HUES64 (cell line): ENCODE measurements around the gene FCRL5.
"Not testable (repeated sequence)": the region's sequence is repeated elsewhere in the genome, so short reads cannot be mapped to it uniquely, and the experiment has no call there.

Experiments
- H3K27ac ChIP-seq: 2 replicates; pipeline ENCODE4 v1.7.0; 2013; ENCODE audit warnings: low read depth, low read length, inconsistent platforms
- H3K27me3 ChIP-seq: 2 replicates; pipeline ENCODE4 v1.6.1; 2013; ENCODE audit warnings: mild to moderate bottlenecking, low read length; ENCODE audit not compliant: insufficient read depth
- H3K36me3 ChIP-seq: 2 replicates; pipeline ENCODE4 v1.6.1; 2013; ENCODE audit warnings: mild to moderate bottlenecking, low read length; ENCODE audit not compliant: insufficient read depth
- H3K4me1 ChIP-seq: 2 replicates; pipeline ENCODE4 v1.6.1; 2013; ENCODE audit warnings: mild to moderate bottlenecking, low read length, moderate library complexity; ENCODE audit not compliant: insufficient read depth
- H3K4me3 ChIP-seq: 2 replicates; pipeline ENCODE4 v1.5.1; 2013; ENCODE audit warnings: mild to moderate bottlenecking, low read length, moderate library complexity
- H3K9ac ChIP-seq: 2 replicates; pipeline ENCODE4 v1.6.1; 2013; ENCODE audit warnings: mild to moderate bottlenecking, low read depth, low read length
- H3K9me3 ChIP-seq: 2 replicates; pipeline ENCODE4 v1.6.1; 2013; ENCODE audit warnings: low read depth, low read length; ENCODE audit not compliant: insufficient read depth
- WGBS: fragments of 150-250, 120-280 bp; methylation state at CpG from one replicate; pipeline ENCODE4 v1.1.7; 2013; ENCODE audit warnings: missing lambda C conversion rate; 5-methylcytosine and 5-hydroxymethylcytosine counted together

The FCRL5 gene

DNA sequence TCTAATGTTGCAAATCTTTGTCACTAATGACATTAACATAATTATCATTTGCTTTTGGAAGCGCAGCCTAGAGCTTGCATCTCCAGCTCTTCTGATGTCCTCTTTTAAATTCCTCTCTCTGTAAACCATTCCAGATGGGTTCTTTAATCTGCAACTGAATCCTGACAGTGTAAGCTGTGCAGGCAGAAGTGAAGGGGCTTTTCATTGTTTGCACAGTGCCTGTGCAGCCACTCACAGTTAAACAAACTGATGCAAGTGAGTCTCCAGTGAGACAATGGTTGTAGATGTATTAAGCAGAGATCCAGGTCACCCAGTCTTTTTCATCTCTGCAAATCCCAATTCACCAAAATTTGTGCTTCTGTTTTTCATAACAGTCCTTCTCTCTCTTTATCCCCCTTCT lies 22.5 kb upstream of the FCRL5 start:
- WGBS = 96% methylated on average over 1 of the region's 1 CpG
- H3K4me3 ChIP-seq = no peak overlapping the region
- no peaks in the 10 kb centered on the region for H3K36me3 ChIP-seq
- H3K27ac ChIP-seq = no peak overlapping the region
- H3K27me3 ChIP-seq = no peaks in the 10 kb centered on the region
- no peaks in the 10 kb centered on the region for H3K4me1 ChIP-seq
- H3K9me3 ChIP-seq = no peaks in the 10 kb centered on the region
- no peak overlapping the region for H3K9ac ChIP-seq

DNA sequence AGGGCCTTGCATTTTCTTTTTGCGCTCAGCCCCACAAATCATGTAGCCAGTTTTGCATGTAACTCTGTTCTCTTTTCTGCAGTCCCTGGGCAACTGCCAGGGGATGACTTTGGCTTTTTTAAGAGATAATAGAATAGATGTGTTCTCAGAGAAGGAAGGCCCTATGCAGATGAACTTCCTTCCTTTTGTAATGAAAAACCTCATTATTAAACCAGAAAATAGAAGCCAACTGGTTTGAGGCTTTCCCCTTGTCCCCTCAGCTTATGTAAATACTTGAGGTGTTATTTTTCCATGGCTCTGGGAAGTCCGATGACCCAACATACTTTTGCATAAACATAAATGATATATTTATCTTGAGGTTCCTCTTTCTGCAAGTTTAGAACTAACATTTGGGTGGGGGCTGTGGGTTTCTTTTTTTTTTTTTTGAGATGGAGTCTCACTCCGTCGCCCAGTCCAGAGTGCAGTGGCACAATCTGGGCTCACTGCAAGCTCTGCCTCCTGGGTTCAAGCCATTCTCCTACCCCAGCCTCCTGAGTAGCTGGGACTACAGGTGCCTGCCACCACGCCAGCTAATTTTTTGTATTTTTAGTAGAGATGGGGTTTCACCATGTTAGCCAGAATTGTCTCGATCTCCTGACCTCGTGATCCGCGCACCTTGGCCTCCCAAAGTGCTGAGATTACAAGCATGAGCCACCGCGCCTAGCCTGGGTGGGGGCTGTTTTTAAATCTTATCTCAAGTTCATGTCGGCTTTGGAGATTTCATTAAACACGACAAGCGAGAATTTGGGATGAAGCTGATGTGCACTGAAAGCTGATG lies 14.4 kb upstream of the FCRL5 start:
- no peaks in the 10 kb centered on the region for H3K27me3 ChIP-seq
- H3K27ac ChIP-seq = peak overlapping the region; percentile 59; the same call in 1 of the 2 replicates
- WGBS = 85% methylated on average over 13 of the region's 14 CpGs
- no peaks in the 10 kb centered on the region for H3K36me3 ChIP-seq
- H3K9ac ChIP-seq = no peak overlapping the region
- no peaks in the 10 kb centered on the region for H3K9me3 ChIP-seq
- no peak overlapping the region for H3K4me3 ChIP-seq
- H3K4me1 ChIP-seq = peaks cover 40% of the 10 kb centered on the region

DNA sequence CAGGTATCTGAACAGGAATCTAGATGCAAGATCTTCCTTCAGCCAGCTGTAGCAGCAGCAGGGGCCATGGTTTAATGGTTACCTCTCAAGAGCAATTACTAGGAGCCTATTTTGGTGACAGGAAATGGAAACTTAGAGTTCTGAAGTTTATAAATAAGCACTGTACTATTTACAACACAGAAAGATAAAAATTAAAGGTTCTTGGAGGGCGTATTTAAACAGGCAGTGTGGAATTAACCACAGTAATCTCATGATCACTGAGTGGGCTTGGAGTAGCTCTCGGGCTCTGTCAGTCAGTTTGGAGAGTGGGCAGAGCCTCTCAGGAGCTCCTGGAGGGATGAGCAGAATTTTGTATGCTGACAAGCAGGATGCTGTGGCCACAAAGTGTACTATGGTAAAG lies 10.2 kb upstream of the FCRL5 start:
- Histone ChIP-seq H3K4me1 (peaks cover 36% of the 10 kb centered on the region), H3K9ac (no peak overlapping the region), H3K36me3 (no peaks in the 10 kb centered on the region), H3K27ac (no peak overlapping the region), H3K9me3 (no peaks in the 10 kb centered on the region), H3K27me3 (no peaks in the 10 kb centered on the region), H3K4me3 (no peak overlapping the region)
- 83% methylated on average over 2 of the region's 2 CpGs for WGBS

DNA sequence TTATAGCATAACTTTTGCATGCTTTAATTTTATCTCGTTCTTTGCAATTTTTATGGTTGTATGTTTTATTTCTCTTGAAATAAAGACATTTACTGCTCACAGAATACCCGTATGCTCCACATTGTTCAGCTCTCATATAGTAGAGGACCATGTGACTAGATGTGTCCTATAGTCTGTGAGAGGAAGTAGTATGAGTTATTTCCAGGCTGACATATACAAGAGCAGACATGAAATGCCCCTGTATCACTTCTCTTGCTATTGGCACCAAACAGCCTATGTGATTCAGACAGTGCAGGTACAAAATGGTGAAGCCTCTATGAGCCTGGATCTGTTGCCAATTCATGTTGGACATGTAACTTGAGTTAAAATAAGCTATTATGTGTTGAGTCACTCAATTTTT lies 5.8 kb upstream of the FCRL5 start:
- H3K9ac ChIP-seq = no peak overlapping the region
- no peaks in the 10 kb centered on the region for H3K36me3 ChIP-seq
- WGBS = no CpG with 5 or more reads among the region's 2 CpGs
- no peak overlapping the region for H3K27ac ChIP-seq
- no peaks in the 10 kb centered on the region for H3K9me3 ChIP-seq
- H3K27me3 ChIP-seq = no peaks in the 10 kb centered on the region
- H3K4me1 ChIP-seq = peaks cover 7% of the 10 kb centered on the region; the same call in 1 of the 2 replicates
- H3K4me3 ChIP-seq = no peak overlapping the region

DNA sequence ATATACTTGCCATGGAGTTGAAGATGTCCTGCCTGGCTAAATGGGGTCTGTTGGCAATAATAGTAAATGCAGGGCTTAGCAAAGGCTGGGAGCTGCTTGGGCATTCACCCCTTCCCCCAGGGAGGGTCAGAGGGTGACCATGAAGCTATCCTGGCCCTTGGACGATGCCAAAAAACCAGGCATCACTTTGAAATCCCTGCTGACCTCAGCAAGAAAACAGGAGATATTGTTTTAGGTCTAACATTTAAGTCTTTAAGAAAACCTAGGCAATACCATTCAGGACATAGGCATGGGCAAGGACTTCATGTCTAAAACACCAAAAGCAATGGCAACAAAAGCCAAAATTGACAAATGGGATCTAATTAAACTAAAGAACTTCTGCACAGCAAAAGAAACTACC lies 4.2 kb downstream of the FCRL5 start:
- H3K9me3 ChIP-seq = not testable (repeated sequence)
- 100% methylated on average over 1 of the region's 1 CpG for WGBS

DNA sequence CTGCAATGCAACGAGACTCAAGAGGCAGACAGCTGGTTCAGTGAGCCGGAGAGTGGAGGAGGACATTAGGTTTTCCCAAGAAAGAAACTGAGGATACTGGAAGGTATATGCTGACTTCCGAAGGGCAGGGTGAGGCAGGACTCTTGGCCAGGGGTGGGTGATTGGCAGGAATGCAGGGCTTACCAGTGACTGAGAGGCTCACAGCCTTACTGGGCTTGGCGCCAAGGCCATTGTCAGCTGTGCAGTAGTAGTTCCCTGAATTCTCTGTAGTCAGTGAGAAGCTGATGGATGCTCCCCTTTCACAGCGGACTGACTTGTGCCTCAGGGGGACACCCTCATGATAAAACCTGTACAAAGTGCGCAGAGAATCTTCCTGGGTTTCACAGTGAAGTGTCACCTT lies 9.6 kb downstream of the FCRL5 start:
- WGBS = 91% methylated on average over 6 of the region's 6 CpGs
- Histone ChIP-seq H3K9ac (no peak overlapping the region), H3K36me3 (no peaks in the 10 kb centered on the region)

More for the DNA sequence above, 4.2 kb downstream of the FCRL5 start:
- not testable (repeated sequence) for H3K27me3 ChIP-seq, H3K9ac ChIP-seq, H3K27ac ChIP-seq, H3K4me3 ChIP-seq, H3K4me1 ChIP-seq, H3K36me3 ChIP-seq

DNA sequence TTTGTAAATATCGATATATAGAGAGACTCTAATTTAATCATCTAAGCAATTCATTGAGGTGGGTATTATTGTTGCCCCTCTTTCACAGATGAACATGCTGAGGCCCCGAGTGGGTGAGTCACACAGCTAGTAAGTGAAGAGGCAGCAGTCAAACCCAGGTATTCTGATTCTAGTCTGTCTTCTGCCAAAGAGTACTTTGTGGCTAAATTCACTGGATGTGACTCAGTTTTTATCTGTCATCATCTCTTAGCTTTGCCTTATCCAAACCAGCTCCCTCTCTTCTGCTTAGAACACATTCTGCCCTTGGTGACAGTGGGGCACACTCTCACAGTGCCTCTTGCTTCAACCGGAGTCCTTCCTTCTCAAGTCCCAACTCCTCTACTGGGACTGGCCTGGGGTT lies 11.5 kb downstream of the FCRL5 start:
- 94% methylated on average over 3 of the region's 3 CpGs for WGBS
- Histone ChIP-seq H3K27ac (no peak overlapping the region), H3K9me3 (peaks cover 7% of the 10 kb centered on the region; the same call in 1 of the 2 replicates), H3K9ac (no peak overlapping the region), H3K4me1 (peaks cover 26% of the 10 kb centered on the region), H3K36me3 (no peaks in the 10 kb centered on the region), H3K4me3 (no peak overlapping the region), H3K27me3 (no peaks in the 10 kb centered on the region)

More for the DNA sequence above, 9.6 kb downstream of the FCRL5 start:
- no peak overlapping the region for H3K4me3 ChIP-seq
- no peak overlapping the region for H3K27ac ChIP-seq
- peaks cover 3% of the 10 kb centered on the region; the same call in 1 of the 2 replicates for H3K9me3 ChIP-seq
- H3K4me1 ChIP-seq = peaks cover 26% of the 10 kb centered on the region
- no peaks in the 10 kb centered on the region for H3K27me3 ChIP-seq

DNA sequence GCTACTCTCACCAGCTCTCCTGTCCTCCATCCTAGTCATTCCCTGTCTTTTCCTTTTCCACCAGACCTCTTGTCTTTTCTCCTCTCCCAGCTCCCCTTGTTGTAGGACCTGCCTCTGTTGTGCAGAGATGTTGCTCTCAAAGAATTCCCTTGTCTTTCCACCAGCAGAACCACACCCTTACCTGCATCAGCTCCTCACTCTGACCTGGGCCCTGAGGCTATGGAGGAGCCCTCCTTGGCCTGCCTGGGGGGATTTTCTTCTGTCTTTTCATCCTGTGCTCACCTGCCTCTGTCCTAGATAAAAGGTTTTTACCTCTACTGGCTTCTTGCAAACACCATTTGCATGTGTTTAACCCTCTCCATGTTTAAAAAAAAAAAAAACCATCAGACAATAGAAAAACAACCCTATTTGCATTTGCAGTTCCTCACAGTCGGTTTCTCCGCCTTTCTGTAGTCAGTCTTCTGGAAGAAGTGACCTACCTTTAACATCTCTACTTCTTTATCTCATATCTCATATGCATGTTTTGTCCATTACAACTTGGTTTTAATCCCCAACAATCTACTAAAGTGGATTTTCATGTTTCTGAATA lies 12.1 kb downstream of the FCRL5 start:
- peak overlapping the region; percentile 38; the same call in 1 of the 2 replicates for H3K27ac ChIP-seq
- H3K27me3 ChIP-seq = no peaks in the 10 kb centered on the region
- H3K36me3 ChIP-seq = no peaks in the 10 kb centered on the region
- H3K4me1 ChIP-seq = peaks cover 26% of the 10 kb centered on the region
- no peak overlapping the region; the same call in 1 of the 2 replicates for H3K9ac ChIP-seq
- H3K9me3 ChIP-seq = peaks cover 7% of the 10 kb centered on the region; the same call in 1 of the 2 replicates
- no peak overlapping the region for H3K4me3 ChIP-seq
- 8% methylated on average over 2 of the region's 2 CpGs for WGBS

DNA sequence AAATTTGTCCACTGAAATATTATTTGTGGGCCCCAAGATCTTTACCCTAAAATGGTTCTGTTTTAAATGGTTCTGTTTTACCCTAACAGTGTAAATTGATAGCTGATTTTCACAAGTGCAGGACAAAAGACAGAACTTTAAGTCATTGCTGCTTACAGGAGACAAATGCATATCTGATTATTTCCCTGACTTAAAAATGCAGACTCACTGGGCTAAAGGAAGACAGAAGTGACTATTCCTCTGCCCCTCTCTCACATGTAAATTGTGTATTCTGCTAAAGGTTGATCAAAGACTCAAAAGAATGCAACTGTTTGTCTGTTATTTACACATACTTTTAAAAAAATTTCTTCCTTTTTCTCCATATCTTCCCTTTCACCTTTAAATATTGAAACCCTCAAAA lies 12.7 kb downstream of the FCRL5 start:
- no peak overlapping the region for H3K9ac ChIP-seq
- H3K4me3 ChIP-seq = no peak overlapping the region
- H3K36me3 ChIP-seq = no peaks in the 10 kb centered on the region
- peaks cover 26% of the 10 kb centered on the region for H3K4me1 ChIP-seq
- peak overlapping the region; percentile 38; the same call in 1 of the 2 replicates for H3K27ac ChIP-seq
- peaks cover 7% of the 10 kb centered on the region; the same call in 1 of the 2 replicates for H3K9me3 ChIP-seq
- no peaks in the 10 kb centered on the region for H3K27me3 ChIP-seq

DNA sequence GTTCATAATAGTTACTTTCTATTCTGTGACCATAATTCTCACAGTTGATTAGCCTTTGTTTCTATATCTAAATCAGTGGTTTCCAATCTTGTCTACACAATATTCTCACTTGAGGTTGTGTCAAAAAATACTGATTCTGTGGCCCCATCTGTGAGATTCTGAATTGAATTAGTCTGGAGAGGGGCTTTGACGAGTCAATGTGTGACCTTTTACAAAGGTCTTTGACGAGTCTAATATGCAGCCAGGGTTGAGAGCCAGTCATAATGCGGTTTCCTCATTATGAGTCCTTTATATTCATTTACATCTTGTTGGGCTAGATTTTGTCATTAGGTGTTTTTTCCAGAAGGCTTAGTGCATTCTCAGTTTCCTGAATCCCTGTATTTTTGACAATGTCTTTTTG lies 19.7 kb downstream of the FCRL5 start:
- H3K4me3 ChIP-seq = no peak overlapping the region
- H3K4me1 ChIP-seq = no peaks in the 10 kb centered on the region
- 94% methylated on average over 3 of the region's 3 CpGs for WGBS
- no peak overlapping the region for H3K9ac ChIP-seq
- H3K27me3 ChIP-seq = no peaks in the 10 kb centered on the region
- H3K27ac ChIP-seq = no peak overlapping the region
- peaks cover 4% of the 10 kb centered on the region; the same call in 1 of the 2 replicates for H3K9me3 ChIP-seq
- no peaks in the 10 kb centered on the region for H3K36me3 ChIP-seq

DNA sequence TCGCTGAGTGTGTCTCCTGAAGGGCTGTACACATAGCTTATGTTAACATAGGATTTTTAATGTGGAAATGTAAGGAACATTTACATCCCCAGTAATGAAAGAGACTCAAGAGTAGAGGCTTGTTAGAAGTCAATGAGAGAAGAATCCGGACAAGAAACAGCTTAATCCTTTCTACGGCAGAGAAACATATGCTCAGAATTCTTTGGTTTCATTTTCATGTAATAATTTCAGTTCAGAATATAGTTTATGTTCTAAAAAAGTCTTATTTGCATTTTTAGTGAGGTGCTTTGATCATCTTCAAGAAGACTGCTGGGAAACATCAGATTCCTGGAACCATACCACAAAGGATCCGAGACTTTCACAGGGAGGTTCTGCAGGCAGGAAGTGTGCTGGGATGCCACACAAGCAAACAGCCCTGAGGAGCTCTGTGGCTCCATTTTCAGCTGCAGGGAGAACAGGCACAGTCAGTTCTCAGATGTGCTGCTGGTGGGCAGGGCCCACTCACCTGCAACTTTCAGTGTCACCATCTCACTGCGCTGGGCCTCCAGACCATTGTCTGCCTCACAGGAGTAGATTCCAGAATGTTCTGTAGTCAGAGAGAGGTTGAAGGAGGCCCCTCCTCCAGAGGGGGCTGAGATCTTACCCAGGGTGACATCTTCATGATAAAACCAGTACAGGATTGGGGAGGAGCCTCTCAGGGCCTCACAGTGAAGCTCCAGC lies 28.4 kb downstream of the FCRL5 start:
- Histone ChIP-seq H3K27me3 (no peaks in the 10 kb centered on the region), H3K9me3 (no peaks in the 10 kb centered on the region), H3K4me3 (no peak overlapping the region), H3K27ac (no peak overlapping the region), H3K36me3 (no peaks in the 10 kb centered on the region), H3K9ac (no peak overlapping the region), H3K4me1 (no peaks in the 10 kb centered on the region)
- 99% methylated on average over 5 of the region's 5 CpGs for WGBS
